PC-3 (cell line): ENCODE results near the gene RAB14.

Experiments
- CTCF ChIP-seq: fragments of 300-600 bp; sonication (generic); conservative IDR thresholded peaks from 2 replicates; pipeline ENCODE4 v1.5.1; 2017; ENCODE audit warnings: antibody characterized with exemption, low read depth, mild to moderate bottlenecking, low read length
- EZH2 ChIP-seq: fragments of 300-600 bp; sonication (generic); IDR thresholded peaks from one replicate; pipeline ENCODE4 v1.6.1; 2017; ENCODE audit warnings: antibody characterized with exemption, mild to moderate bottlenecking, low read length; ENCODE audit not compliant: unreplicated experiment
- EZH2phosphoT487 ChIP-seq: fragments of 300-600 bp; sonication (generic); IDR thresholded peaks from 2 replicates; pipeline ENCODE4 v1.6.1; 2018; ENCODE audit warnings: mild to moderate bottlenecking, antibody characterized with exemption, low read length, borderline replicate concordance

- TF ChIP-seq CTCF, result no peak
- TF ChIP-seq EZH2, result no peak
- TF ChIP-seq EZH2phosphoT487, result no peak
These were observed 17.2 kb downstream of the RAB14 start for GRCh38 chr9:121184463-121184862.
